Immature natural killer cell (primary cell): ENCODE results near the gene FUT3. TPM values are rescaled to one million over a fixed set of nuclear protein-coding genes. Genes with fewer than 3 reads are reported as not detected.
"Not testable (repeated sequence)": the region's sequence is repeated elsewhere in the genome, so short reads cannot be mapped to it uniquely, and the experiment has no call there.

Experiments used
- DNase-seq, 3 donors: peaks; one replicate each; pipeline ENCODE4 v3.0.0; 2022; ENCODE audit warnings: mixed read lengths in 1 of 3
- H3K27ac Mint-ChIP-seq, 6 donors: one replicate each; pipeline ENCODE4 v1.8.0; 2020; ENCODE audit warnings: mixed read lengths in 6 of 6, mild to moderate bottlenecking in 5 of 6, inconsistent platforms in 4 of 6, moderate library complexity in 3 of 6
- H3K27me3 Mint-ChIP-seq, 3 donors: one replicate each; pipeline ENCODE4 v1.8.0; 2020 to 2021; ENCODE audit warnings: low read depth in 3 of 3, mild to moderate bottlenecking in 3 of 3, mixed read lengths in 3 of 3, moderate library complexity in 3 of 3, inconsistent platforms in 1 of 3
- H3K36me3 Mint-ChIP-seq, 3 donors: one replicate each; pipeline ENCODE4 v1.8.0; 2020; ENCODE audit warnings: mixed read lengths in 3 of 3, inconsistent platforms in 2 of 3, mild to moderate bottlenecking in 2 of 3
- H3K4me1 Mint-ChIP-seq, 2 donors: one replicate each; pipeline ENCODE4 v1.8.0; 2020; ENCODE audit warnings: inconsistent platforms in 2 of 2, mild to moderate bottlenecking in 2 of 2, mixed read lengths in 2 of 2, moderate library complexity in 1 of 2
- H3K4me3 Mint-ChIP-seq, 5 donors: one replicate each; pipeline ENCODE4 v1.8.0; 2020; ENCODE audit warnings: mild to moderate bottlenecking in 5 of 5, mixed read lengths in 5 of 5, inconsistent platforms in 3 of 5, moderate library complexity in 3 of 5
- H3K9me3 Mint-ChIP-seq, 6 donors: one replicate each; pipeline ENCODE4 v1.8.0; 2020; ENCODE audit warnings: mild to moderate bottlenecking in 6 of 6, mixed read lengths in 6 of 6, inconsistent platforms in 4 of 6, moderate library complexity in 3 of 6
- polyA plus RNA-seq, 3 donors: library from polyadenylated mRNA; unstranded; fragments of 300-500 nt; fragmentation: Illumina TruSeq; gene quantifications; one replicate each; pipeline ENCODE4 v1.2.3, GENCODE V29; 2021

Gene FUT3
- polyA plus RNA-seq, 3 donors from 2014 or later, result not detected

GRCh38 chr19:5891938-5892771 is 40.9 kb upstream of the FUT3 start:
- H3K4me1 Mint-ChIP-seq, result no peaks in the 10 kb centered on the region
- H3K27me3 Mint-ChIP-seq, result peaks cover 0 to 4% (median 4%) of the 10 kb centered on the region in 3 donors
- H3K27ac Mint-ChIP-seq, result peak overlapping the region in 1 of 6 donors; percentile 22
- no peaks in the 10 kb centered on the region for H3K9me3 Mint-ChIP-seq
- no peak overlapping the region for H3K4me3 Mint-ChIP-seq
- peak in 1 of 3 donors; percentile 14 for DNase-seq
- H3K36me3 Mint-ChIP-seq, result peaks cover 0 to 3% (median 0%) of the 10 kb centered on the region in 3 donors

GRCh38 chr19:5891572-5891937 is 40.3 kb upstream of the FUT3 start:
- no peak overlapping the region for H3K27ac Mint-ChIP-seq
- DNase-seq, result no peak
- H3K27me3 Mint-ChIP-seq, result peaks cover 0 to 4% (median 4%) of the 10 kb centered on the region in 3 donors
- no peaks in the 10 kb centered on the region for H3K9me3 Mint-ChIP-seq
- peaks cover 0 to 3% (median 0%) of the 10 kb centered on the region in 3 donors for H3K36me3 Mint-ChIP-seq
- H3K4me1 Mint-ChIP-seq, result no peaks in the 10 kb centered on the region
- no peak overlapping the region for H3K4me3 Mint-ChIP-seq

- Mint-ChIP-seq H3K9me3 (no peaks in the 10 kb centered on the region), H3K36me3 (no peaks in the 10 kb centered on the region), H3K4me1 (no peaks in the 10 kb centered on the region), H3K27ac (no peak overlapping the region), H3K4me3 (no peak overlapping the region), H3K27me3 (peaks cover 0 to 4% (median 4%) of the 10 kb centered on the region in 3 donors)
- DNase-seq, result no peak
Measured at GRCh38 chr19:5890099-5890498, 38.9 kb upstream of the FUT3 start.

GRCh38 chr19:5889288-5889971 is 38.2 kb upstream of the FUT3 start:
- no peak for DNase-seq
- no peaks in the 10 kb centered on the region for H3K4me1 Mint-ChIP-seq
- no peak overlapping the region for H3K4me3 Mint-ChIP-seq
- H3K36me3 Mint-ChIP-seq, result no peaks in the 10 kb centered on the region
- H3K9me3 Mint-ChIP-seq, result no peaks in the 10 kb centered on the region
- H3K27ac Mint-ChIP-seq, result no peak overlapping the region
- H3K27me3 Mint-ChIP-seq, result peaks cover 0 to 4% (median 4%) of the 10 kb centered on the region in 3 donors

- H3K9me3 Mint-ChIP-seq, H3K4me1 Mint-ChIP-seq, H3K36me3 Mint-ChIP-seq, H3K27ac Mint-ChIP-seq, DNase-seq, H3K4me3 Mint-ChIP-seq, H3K27me3 Mint-ChIP-seq: not testable (repeated sequence)
Measured at GRCh38 chr19:5884065-5884811, 33.0 kb upstream of the FUT3 start.

- DNase-seq, H3K4me3 Mint-ChIP-seq, H3K27ac Mint-ChIP-seq, H3K9me3 Mint-ChIP-seq, H3K27me3 Mint-ChIP-seq, H3K4me1 Mint-ChIP-seq, H3K36me3 Mint-ChIP-seq: not testable (repeated sequence)
Measured at GRCh38 chr19:5883157-5883873, 32.1 kb upstream of the FUT3 start.

GRCh38 chr19:5882421-5882968 is 31.2 kb upstream of the FUT3 start:
- no peak for DNase-seq
- Mint-ChIP-seq H3K36me3 (no peaks in the 10 kb centered on the region), H3K27ac (no peak overlapping the region), H3K4me3 (no peak overlapping the region), H3K4me1 (no peaks in the 10 kb centered on the region), H3K27me3 (peaks cover 1 to 4% (median 2%) of the 10 kb centered on the region in 3 donors), H3K9me3 (no peaks in the 10 kb centered on the region)

- no peaks in the 10 kb centered on the region for H3K4me1 Mint-ChIP-seq
- H3K27me3 Mint-ChIP-seq, result peaks cover 1 to 4% (median 2%) of the 10 kb centered on the region in 3 donors
- DNase-seq, result no peak
- no peaks in the 10 kb centered on the region for H3K9me3 Mint-ChIP-seq
- H3K4me3 Mint-ChIP-seq, result no peak overlapping the region
- no peak overlapping the region for H3K27ac Mint-ChIP-seq
- H3K36me3 Mint-ChIP-seq, result no peaks in the 10 kb centered on the region
Measured at GRCh38 chr19:5881543-5882299, 30.5 kb upstream of the FUT3 start.

- no peak for DNase-seq
- H3K4me3 Mint-ChIP-seq, result no peak overlapping the region
- no peaks in the 10 kb centered on the region for H3K4me1 Mint-ChIP-seq
- H3K27ac Mint-ChIP-seq, result no peak overlapping the region
- no peaks in the 10 kb centered on the region for H3K36me3 Mint-ChIP-seq
- H3K9me3 Mint-ChIP-seq, result no peaks in the 10 kb centered on the region
- H3K27me3 Mint-ChIP-seq, result peaks cover 1 to 4% (median 2%) of the 10 kb centered on the region in 3 donors
Measured at GRCh38 chr19:5880604-5881078, 29.4 kb upstream of the FUT3 start.

GRCh38 chr19:5880196-5880595 is 28.9 kb upstream of the FUT3 start:
- Mint-ChIP-seq H3K4me3 (no peak overlapping the region), H3K9me3 (no peaks in the 10 kb centered on the region), H3K27me3 (peaks cover 1 to 4% (median 2%) of the 10 kb centered on the region in 3 donors), H3K4me1 (no peaks in the 10 kb centered on the region), H3K36me3 (no peaks in the 10 kb centered on the region), H3K27ac (no peak overlapping the region)
- DNase-seq, result no peak

- no peak for DNase-seq
- Mint-ChIP-seq H3K4me1 (no peaks in the 10 kb centered on the region), H3K4me3 (no peak overlapping the region), H3K36me3 (no peaks in the 10 kb centered on the region), H3K9me3 (no peaks in the 10 kb centered on the region), H3K27ac (no peak overlapping the region), H3K27me3 (peaks cover 1 to 2% (median 2%) of the 10 kb centered on the region in 3 donors)
Measured at GRCh38 chr19:5877882-5878281, 26.6 kb upstream of the FUT3 start.

- Mint-ChIP-seq H3K36me3 (no peaks in the 10 kb centered on the region), H3K4me3 (no peak overlapping the region), H3K9me3 (no peaks in the 10 kb centered on the region), H3K27ac (no peak overlapping the region), H3K4me1 (no peaks in the 10 kb centered on the region), H3K27me3 (peaks cover 1 to 2% (median 2%) of the 10 kb centered on the region in 3 donors)
- DNase-seq, result no peak
Measured at GRCh38 chr19:5877427-5877826, 26.2 kb upstream of the FUT3 start.

- not testable (repeated sequence) for DNase-seq, H3K27me3 Mint-ChIP-seq, H3K4me3 Mint-ChIP-seq, H3K9me3 Mint-ChIP-seq, H3K4me1 Mint-ChIP-seq, H3K36me3 Mint-ChIP-seq
- peak overlapping the region in 1 of 6 donors; percentile 71 for H3K27ac Mint-ChIP-seq
Measured at GRCh38 chr19:5874496-5874895, 23.2 kb upstream of the FUT3 start.
